ENCODE results near the gene PIEZO2.

DNA sequence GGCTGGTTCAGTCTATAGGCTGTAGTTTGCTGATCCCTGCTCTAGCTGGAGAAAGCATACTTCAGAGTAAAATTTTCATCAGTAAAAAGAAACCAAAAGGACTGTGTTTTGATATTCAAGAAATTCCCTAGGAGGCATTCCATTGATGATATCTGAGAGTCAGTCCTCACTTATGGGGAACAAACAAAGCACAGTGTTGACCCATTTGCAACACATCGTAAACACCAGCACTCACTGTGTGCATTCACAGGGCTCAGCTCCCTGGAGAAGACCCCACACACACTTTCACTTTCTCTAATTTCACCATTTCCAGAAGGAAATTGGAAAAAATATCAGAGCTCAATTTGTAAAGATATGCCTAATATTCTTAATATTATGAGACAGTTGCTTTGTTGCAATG lies 147.1 kb downstream of the PIEZO2 start:
- TF ChIP-seq, protein P1, sequence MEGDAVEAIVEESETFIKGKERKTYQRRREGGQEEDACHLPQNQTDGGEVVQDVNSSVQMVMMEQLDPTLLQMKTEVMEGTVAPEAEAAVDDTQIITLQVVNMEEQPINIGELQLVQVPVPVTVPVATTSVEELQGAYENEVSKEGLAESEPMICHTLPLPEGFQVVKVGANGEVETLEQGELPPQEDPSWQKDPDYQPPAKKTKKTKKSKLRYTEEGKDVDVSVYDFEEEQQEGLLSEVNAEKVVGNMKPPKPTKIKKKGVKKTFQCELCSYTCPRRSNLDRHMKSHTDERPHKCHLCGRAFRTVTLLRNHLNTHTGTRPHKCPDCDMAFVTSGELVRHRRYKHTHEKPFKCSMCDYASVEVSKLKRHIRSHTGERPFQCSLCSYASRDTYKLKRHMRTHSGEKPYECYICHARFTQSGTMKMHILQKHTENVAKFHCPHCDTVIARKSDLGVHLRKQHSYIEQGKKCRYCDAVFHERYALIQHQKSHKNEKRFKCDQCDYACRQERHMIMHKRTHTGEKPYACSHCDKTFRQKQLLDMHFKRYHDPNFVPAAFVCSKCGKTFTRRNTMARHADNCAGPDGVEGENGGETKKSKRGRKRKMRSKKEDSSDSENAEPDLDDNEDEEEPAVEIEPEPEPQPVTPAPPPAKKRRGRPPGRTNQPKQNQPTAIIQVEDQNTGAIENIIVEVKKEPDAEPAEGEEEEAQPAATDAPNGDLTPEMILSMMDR (IDR thresholded peaks at IDR 0.05): no peak
- TF ChIP-seq POLR2A (IDR thresholded peaks at IDR 0.05): no peak

All from esophagus squamous epithelium (tissue), 4 donors.